ENCODE measurements around the gene MTMR12.
"Not testable (repeated sequence)": the region's sequence is repeated elsewhere in the genome, so short reads cannot be mapped to it uniquely, and the experiment has no call there.

MTMR12 gene

DNA sequence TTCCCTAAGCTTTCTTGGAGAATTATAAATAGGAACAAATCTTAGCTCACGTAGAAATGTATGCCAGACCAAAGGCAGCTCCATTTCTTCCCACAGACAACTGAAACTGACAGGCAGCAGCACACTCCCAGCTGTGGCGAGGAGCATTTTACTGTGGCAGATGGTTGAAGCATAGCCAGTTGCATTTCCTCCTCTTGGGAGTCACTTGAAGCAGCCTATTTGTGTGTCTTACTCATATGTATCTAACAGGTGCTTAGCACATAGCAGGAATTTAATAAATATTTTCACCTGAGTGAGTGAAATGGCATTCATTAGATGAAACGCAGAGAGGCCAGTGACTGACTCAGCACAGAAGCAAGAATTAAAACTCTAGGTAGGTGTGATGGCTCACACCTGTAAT is 12.3 kb upstream of the MTMR12 start:
- DNase-seq = no peak

GRCh38 chr5:32323741-32324140 is 11.0 kb upstream of the MTMR12 start:
- no peak for DNase-seq

GRCh38 chr5:32322882-32323281 is 10.1 kb upstream of the MTMR12 start:
- DNase-seq = no peak

GRCh38 chr5:32321787-32322186 is 9.0 kb upstream of the MTMR12 start:
- DNase-seq = not testable (repeated sequence)

DNA sequence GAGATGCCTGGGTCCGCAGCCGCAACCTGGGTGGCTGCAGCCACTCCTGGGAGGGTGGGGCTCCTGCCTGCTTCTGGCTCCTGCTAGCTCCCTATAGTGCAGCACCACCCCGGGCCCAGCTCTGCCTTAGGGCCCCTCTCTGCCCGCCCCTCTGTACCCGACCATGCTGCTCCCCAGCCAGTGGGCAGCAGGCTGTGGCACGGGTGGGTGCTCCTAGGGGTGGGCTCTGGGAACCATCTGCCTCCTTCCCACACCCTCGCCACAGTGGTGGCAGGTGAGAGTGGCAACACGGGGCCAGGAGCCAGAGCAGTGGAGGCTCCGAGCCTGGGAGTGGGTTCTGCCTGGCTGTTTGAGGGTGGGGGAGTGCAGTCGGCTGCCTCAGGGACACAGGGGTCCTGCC is 7.8 kb upstream of the MTMR12 start:
- no peak for DNase-seq

DNA sequence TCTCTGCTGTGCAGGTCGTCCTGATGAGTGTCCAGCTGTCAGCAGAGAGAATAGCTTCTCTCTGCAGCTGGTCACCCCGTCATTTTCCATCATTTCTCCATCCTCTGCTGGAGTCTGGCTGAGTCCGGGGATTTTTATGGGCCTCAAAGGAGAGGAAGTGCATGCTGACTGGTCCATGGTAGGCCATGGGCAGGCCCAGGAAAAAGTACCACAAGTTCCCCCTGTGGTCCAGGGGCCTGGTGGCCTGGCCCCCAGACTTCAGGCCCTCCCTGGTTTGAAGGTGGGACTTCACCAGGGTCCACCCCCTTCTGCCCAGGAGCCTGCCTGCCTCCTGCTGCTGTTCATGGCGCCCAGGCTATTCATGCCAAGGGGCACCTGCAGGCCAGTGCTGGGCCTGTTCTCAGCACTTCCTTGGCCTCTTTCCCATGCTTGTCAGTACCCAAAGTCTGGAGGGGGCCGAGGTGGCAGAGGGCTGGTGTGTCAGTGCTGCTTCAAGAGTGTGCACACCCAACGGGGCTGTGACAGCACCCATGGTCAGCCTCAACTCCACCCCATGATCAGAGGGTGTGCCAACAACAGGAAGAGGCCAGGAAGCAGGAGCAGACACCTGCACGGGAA is 7.3 kb upstream of the MTMR12 start:
- no peak for DNase-seq

GRCh38 chr5:32319392-32319791 is 6.7 kb upstream of the MTMR12 start:
- no peak for DNase-seq

GRCh38 chr5:32317041-32317440 is 4.3 kb upstream of the MTMR12 start:
- no peak for DNase-seq

GRCh38 chr5:32315221-32316014 is 2.7 kb upstream of the MTMR12 start:
- DNase-seq = no peak

DNA sequence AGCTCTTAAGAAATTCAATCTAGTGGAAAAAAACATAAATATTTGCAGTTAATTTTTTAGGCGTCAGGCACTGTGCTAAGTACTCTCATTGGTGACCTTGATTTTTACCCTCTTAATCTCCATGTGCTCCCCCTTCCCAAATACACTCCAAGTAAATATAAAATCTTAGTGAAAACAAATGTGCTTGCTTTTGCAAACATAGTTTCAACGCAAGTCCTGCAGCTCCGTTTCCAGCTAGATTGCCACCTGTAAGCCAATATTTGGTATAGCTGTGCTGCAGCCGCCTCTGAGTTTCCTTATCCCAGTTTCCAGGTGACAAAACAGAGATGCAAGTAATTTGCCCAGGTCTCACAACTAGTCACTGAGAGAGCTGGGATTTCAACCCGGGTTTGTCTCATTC is 1.9 kb upstream of the MTMR12 start:
- no peak for DNase-seq

DNA sequence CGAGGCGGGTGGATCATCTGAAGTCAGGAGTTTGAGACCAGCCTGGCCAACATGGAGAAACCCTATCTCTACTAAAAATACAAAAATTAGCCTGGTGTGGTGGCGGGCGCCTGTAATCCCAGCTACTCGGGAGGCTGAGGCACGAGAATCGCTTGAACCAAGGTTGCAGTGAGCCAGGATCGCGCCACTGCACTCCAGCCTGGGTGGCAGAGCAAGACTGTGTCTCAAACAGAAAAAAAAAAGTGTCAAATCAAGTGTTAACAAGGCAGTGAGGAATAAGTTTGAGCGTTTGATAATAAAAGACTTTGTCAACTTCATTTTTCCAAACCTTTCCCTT is 1.4 kb upstream of the MTMR12 start:
- not testable (repeated sequence) for DNase-seq

GRCh38 chr5:32312197-32312594 is 543 bp downstream of the MTMR12 start:
- peak; percentile 46 for DNase-seq

DNA sequence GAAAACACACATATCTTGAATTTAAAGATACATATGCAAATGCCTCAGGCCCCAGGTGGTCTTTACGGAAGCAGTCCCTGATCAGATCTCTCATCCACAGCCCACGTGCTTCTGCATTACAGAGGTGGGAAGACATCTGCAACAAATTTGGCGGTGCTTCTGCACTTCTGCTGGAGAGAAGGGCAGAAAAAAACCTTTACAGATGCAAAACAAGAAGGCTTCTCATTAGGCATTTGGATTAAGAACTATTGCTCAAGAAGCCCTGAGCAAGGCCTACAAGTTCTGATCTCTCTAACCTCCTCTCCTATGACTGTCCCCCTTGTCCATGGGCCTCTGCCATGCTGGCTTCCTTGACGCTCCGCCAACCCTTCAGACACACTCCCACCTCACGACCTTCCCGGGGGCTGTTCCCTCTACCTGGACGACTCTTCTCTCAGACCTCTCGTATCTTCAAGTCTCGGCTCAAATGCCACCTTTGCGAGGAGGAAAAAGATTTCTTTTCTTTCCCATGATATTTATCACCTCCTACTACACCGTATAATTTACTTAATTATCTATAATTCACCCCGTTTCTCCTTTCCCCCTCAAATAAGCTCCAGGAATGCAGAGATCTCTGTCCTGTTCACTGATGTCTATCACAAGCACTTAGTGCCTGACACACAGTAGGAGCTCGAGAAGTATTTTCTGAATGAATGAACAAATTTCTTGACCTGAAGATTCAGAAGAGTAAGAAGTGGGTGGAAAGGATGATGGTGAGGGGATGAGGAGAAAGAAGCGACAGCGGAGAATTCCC is 1.1 kb downstream of the MTMR12 start:
- DNase-seq = no peak

- DNase-seq = no peak
Observed at GRCh38 chr5:32309761-32310160, 3.0 kb downstream of the MTMR12 start.

- DNase-seq = no peak
Observed at GRCh38 chr5:32308946-32309345, 3.8 kb downstream of the MTMR12 start.

GRCh38 chr5:32307769-32308194 is 5.0 kb downstream of the MTMR12 start:
- no peak for DNase-seq

- DNase-seq = no peak
Observed at GRCh38 chr5:32304622-32305021, 8.1 kb downstream of the MTMR12 start.

DNA sequence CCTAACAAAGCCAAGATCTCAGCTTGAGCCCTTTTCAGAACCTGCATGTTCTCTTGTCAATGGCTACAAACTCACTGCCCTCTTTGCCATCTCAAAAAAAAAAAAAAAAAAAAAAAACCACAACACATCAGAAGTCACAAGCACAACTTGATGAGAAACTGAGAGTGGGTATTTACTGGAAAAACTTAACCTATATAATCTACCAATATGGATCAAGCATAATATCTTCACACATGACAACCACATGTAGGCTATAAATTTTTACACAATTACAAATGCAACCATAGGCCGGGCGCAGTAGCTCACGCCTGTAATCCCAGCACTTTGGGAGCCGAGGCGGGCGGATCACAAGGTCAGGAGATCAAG is 9.0 kb downstream of the MTMR12 start:
- DNase-seq = no peak

DNA sequence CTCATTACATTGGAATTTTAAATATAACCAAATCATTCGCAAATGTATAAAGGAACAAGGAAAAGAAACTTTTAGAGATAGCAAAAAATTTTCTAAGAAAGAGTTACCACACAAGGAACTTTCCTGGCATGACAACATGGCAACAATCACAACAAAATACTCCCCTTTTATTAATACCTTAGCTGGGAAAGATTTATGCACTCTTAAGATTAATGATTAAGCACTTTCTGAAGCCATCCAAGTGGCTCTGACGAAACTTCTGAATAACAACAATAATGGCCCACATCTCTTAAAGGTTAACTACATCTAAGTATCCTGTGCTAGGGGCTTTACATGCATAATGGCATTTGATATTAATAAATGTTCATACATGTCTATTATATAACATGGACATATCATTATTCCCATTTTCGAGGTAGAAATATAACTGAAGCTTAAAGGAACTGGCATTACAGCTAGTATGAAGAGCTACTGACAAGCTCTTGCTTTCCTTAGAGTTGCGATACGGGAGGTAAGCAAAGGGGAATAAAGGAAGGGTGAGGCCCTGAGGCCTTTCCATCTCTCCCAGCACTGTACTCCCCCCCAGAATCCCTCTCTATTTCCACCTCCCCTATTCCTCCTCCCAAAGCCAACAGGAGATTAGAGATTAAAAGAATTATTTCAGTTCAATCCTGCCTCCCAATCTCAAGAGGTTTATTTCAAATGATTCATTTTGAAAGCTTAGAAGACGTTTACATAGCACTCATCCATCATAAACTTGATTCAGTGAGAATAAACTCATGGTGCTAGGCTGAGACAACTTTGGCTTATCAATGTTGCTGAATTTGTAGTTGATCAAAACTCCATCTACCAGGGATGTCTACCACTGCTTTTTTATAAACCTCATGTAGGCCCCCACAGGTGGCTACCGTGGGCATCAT is 9.6 kb downstream of the MTMR12 start:
- DNase-seq = no peak

GRCh38 chr5:32301891-32302290 is 10.8 kb downstream of the MTMR12 start:
- DNase-seq = no peak

DNA sequence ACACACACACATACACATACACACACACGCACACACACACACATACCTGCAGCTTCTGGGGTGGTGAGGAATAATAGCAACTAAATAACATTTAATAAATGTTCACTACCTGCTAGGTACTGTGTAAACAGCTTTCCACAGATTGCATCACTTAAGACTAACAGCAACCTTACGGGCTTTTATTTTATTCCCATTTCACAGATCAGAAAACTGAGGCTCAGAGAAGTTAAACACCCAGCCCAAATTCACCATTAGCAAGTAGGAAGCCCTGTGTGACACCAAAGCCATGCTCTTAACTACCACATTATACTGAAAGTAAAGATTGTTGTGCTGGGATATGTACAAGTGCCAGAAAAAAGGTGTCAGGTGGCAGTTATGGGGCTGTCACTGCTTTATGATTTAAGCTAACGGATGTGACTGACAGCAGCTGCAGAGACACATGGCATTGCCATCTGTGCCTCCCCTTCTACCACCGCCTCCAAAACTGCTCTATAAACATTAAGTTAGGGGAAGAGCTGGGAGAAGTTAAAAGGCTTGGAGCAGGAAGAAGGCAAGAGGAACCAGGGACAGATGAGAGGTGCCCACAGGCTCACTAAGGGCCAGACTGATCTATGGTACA is 13.6 kb downstream of the MTMR12 start:
- DNase-seq = no peak

DNA sequence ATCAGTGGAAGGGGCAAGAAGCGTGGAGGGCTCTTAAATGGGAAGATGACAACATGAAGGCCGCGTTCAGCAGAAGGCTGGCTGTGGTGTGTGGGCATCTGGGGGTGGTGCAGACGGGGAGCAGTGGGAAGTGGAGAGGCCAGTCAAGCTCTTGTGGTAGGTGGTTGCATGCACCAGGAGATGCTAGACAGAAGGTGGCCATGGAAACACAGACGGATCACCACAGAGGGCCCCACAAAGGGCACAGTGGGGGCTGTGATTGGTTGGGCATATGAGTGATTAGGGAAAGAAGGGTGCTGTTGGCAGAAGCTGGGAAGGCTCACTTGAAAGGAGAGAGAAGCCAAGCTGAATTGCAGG is 14.7 kb downstream of the MTMR12 start:
- DNase-seq = peak; percentile 20
